Central memory CD8-positive, alpha-beta T cell (primary cell): ENCODE results near the gene DGKD.

Source experiments
- ATAC-seq: fragments of 150-1000 bp; cut with Tn5 transposase; replicated peaks from 2 replicates; pipeline ENCODE4 v1.10.0; 2022; ENCODE audit warnings: mild to moderate bottlenecking, moderate FRiP score, moderate number of reproducible peaks; ENCODE audit not compliant: poor library complexity, severe bottlenecking; ENCODE audit errors: extremely low read depth
- DNase-seq, 2 donors: peaks; one replicate each; pipeline ENCODE4 v3.0.0; 2021; ENCODE audit warnings: low spot score in 2 of 2
- H3K27ac Mint-ChIP-seq: one replicate; pipeline ENCODE4 v1.8.0; 2022; ENCODE audit warnings: low read depth, mild to moderate bottlenecking, moderate library complexity, mixed read lengths
- H3K27me3 Mint-ChIP-seq: one replicate; pipeline ENCODE4 v1.8.0; 2022; ENCODE audit warnings: mixed read lengths
- H3K36me3 Mint-ChIP-seq: one replicate; pipeline ENCODE4 v1.8.0; 2022; ENCODE audit warnings: mild to moderate bottlenecking, moderate library complexity, mixed read lengths; ENCODE audit not compliant: insufficient read depth
- H3K4me1 Mint-ChIP-seq: one replicate; pipeline ENCODE4 v1.8.0; 2022; ENCODE audit warnings: mixed read lengths
- H3K4me3 Mint-ChIP-seq: one replicate; pipeline ENCODE4 v1.8.0; 2022; ENCODE audit warnings: mild to moderate bottlenecking, moderate library complexity, mixed read lengths
- H3K9me3 Mint-ChIP-seq: one replicate; pipeline ENCODE4 v1.8.0; 2022; ENCODE audit warnings: mixed read lengths

DGKD gene

DNA sequence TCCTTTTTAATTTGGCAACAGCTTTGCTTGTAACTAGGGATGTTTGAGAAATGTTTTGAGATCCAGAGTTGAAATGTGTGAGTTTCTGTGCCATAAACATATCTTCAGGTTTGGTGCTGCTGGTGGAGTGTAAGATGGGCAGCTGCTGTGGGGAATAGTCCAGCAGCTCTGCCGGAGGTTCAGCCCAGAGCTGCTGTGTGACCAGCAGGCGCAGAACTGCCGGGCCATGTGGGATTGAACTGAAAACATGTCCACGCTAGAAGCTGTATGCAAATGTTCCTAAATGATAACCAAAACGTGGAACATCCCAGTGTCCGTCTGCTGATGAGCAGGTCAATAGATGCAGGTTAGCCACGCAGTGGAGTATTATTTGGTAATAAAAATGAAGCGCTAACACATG is 99.6 kb downstream of the DGKD start:
- DNase-seq (no peak), ATAC-seq (no peak)
- Mint-ChIP-seq H3K9me3 (no peaks in the 10 kb centered on the region), H3K36me3 (peaks cover 61% of the 10 kb centered on the region), H3K27me3 (no peaks in the 10 kb centered on the region), H3K27ac (no peak overlapping the region), H3K4me3 (no peak overlapping the region), H3K4me1 (no peaks in the 10 kb centered on the region)

DNA sequence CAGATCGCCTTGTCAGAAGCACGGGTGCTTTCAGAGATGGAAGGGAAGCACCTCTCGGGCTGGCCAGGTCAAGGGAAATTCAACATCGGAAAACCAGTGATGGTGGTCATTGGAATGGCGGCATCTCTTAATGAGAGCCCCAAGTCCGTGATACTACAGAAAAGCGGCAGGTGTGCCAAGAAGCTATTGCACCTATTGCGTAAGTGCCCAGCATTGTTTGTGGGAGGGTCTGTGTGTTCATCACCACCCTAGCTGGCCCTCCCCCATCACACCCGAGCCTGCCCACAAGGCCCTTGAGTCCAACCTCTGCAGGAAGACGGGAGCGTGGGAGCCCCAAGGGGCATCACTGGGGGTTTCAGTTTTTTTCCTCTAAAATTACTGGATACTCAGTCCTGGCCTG is 100.7 kb downstream of the DGKD start:
- H3K36me3 Mint-ChIP-seq, result peaks cover 59% of the 10 kb centered on the region
- no peaks in the 10 kb centered on the region for H3K9me3 Mint-ChIP-seq
- ATAC-seq (no peak), DNase-seq (no peak)
- no peaks in the 10 kb centered on the region for H3K27me3 Mint-ChIP-seq
- no peak overlapping the region for H3K27ac Mint-ChIP-seq
- no peak overlapping the region for H3K4me3 Mint-ChIP-seq
- no peaks in the 10 kb centered on the region for H3K4me1 Mint-ChIP-seq

DNA sequence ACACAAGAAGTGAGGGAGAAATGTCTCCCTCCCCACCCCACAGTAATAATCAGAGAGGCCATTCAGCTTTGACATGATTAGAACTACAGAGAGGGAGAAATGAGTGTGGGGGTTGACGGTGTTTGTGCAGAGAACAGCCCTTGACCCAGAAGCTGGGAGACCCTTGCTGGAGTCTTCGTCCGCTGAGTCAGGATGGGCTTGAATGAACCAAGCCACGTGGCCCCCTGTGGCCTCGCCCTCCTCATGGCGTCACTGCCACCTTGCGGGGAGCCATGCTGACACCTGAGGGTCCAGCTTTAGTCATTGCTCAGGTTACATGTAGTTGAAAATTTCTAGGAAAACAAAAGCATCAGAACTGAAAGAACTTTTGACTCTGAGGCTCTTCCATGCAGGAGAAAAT is 101.2 kb downstream of the DGKD start:
- ATAC-seq (no peak), DNase-seq (no peak)
- Mint-ChIP-seq H3K4me3 (no peak overlapping the region), H3K27ac (no peak overlapping the region), H3K4me1 (no peaks in the 10 kb centered on the region), H3K9me3 (no peaks in the 10 kb centered on the region), H3K27me3 (no peaks in the 10 kb centered on the region), H3K36me3 (peaks cover 58% of the 10 kb centered on the region)

DNA sequence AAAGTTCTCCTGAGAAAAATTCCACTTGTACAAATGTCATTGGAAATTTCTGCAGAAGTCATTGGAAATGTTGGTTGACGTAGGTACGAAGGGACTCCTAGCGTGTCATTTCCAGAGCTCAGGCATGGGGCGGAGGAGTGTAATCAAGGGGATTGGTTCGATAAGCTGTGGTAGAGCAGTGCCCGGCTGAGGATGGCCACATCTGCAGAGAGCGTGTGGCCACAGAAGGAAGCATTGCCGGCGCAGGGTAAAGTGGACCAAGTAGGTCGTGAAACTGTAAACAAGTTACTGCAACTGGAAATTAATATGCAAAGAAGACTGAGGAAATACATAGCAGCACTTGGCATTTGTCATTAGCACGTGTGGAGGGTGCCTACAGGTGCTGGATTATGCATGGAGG is 101.8 kb downstream of the DGKD start:
- H3K4me3 Mint-ChIP-seq, result no peak overlapping the region

DNA sequence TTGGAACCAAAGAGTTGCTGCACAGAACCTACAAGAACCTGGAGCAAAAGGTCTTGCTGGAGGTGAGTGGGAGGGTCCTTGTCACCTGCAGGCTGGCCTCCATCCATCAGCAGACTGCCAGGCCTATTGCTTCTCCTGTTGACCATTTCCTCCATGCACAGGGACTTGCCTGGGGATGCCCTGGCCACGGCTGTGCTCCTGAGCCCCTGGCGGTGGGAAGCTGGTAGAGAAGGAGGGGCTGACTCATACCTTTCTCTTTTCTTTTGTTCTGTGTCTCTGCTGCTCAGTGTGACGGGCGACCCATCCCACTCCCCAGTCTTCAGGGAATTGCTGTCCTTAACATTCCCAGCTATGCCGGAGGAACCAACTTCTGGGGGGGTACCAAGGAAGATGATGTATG is 102.6 kb downstream of the DGKD start:
- Mint-ChIP-seq H3K4me1 (peaks cover 3% of the 10 kb centered on the region), H3K27ac (no peak overlapping the region), H3K27me3 (no peaks in the 10 kb centered on the region), H3K9me3 (no peaks in the 10 kb centered on the region), H3K36me3 (peaks cover 56% of the 10 kb centered on the region), H3K4me3 (no peak overlapping the region)
- DNase-seq, result no peak
- no peak for ATAC-seq

More for the DNA sequence above, 101.8 kb downstream of the DGKD start:
- H3K27me3 Mint-ChIP-seq, result no peaks in the 10 kb centered on the region
- H3K36me3 Mint-ChIP-seq, result peaks cover 56% of the 10 kb centered on the region
- no peak overlapping the region for H3K27ac Mint-ChIP-seq
- no peaks in the 10 kb centered on the region for H3K4me1 Mint-ChIP-seq
- H3K9me3 Mint-ChIP-seq, result no peaks in the 10 kb centered on the region
- no peak for ATAC-seq
- no peak for DNase-seq

DNA sequence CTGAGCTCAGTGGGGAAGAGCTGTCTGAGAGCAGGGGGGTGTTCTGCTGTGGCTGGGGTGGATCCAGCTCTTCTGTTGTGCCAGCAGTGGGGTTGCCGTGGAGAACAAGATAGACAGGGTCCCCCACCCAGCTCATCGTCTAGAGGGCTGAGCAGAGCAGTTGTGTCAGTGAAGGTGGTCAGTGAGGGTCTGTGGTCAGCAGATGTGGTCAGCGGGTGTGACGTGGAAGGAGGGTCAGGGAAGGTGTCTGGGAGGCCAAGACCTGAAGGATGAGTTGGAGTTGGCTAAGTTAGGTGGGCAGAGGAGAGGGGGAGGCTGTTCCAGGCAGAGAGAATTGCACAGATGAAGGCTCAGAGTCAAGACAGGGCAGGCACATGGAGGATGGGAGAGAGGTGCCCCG is 103.1 kb downstream of the DGKD start:
- Mint-ChIP-seq H3K9me3 (no peaks in the 10 kb centered on the region), H3K4me3 (no peak overlapping the region), H3K27ac (no peak overlapping the region), H3K36me3 (peaks cover 55% of the 10 kb centered on the region), H3K4me1 (peaks cover 6% of the 10 kb centered on the region), H3K27me3 (no peaks in the 10 kb centered on the region)
- DNase-seq (no peak), ATAC-seq (no peak)

DNA sequence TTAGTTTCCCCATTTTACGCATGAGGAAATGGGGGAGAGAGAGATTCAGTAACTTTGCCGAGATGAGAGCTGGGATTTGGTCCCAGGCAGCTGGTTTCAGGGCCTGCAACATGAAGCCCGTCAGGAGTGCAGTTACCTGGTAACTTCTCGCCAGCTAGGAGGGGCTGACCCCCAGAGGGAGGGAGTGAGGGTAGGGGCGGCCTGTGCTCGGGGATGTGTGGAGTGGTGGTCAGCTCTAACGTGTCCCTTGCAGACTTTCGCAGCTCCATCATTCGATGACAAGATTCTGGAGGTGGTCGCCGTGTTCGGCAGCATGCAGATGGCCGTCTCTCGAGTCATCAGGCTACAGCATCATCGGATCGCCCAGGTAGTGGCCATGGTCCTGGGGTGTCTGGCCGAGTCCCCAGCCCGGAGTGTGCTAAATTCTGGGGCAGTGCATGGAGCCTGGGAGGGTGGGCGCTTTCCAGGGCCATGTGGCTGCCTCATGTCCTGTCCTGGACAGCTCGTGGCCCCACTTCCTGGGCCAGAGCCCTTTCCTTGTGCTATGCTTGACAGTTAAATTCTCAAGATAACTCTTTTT is 103.8 kb downstream of the DGKD start:
- Mint-ChIP-seq H3K4me1 (peaks cover 6% of the 10 kb centered on the region), H3K9me3 (no peaks in the 10 kb centered on the region), H3K27me3 (no peaks in the 10 kb centered on the region), H3K36me3 (peaks cover 57% of the 10 kb centered on the region), H3K27ac (no peak overlapping the region), H3K4me3 (no peak overlapping the region)
- DNase-seq (no peak), ATAC-seq (no peak)

DNA sequence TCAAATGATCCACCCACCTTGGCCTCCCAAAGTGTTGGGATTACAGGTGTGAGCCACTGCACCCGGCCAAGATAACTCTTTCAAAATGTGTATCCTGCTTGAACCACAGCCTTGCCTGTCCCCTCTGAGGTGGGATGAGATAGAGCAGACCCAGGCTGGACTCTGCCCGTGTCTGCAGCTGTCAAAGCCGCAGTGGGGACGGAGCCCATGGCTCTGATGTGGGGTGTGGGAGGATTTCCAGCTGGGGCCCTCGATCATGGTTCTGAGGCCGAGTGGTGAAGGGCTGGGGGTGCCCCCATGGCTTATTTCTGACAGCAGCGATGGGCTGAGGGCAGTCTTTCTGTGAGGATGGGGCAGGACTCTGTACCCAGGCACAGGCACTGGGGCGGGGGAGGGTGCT is 104.5 kb downstream of the DGKD start:
- Mint-ChIP-seq H3K27ac (no peak overlapping the region), H3K27me3 (no peaks in the 10 kb centered on the region), H3K9me3 (no peaks in the 10 kb centered on the region), H3K4me3 (no peak overlapping the region), H3K4me1 (peaks cover 6% of the 10 kb centered on the region), H3K36me3 (peaks cover 58% of the 10 kb centered on the region)
- DNase-seq (no peak), ATAC-seq (no peak)

DNA sequence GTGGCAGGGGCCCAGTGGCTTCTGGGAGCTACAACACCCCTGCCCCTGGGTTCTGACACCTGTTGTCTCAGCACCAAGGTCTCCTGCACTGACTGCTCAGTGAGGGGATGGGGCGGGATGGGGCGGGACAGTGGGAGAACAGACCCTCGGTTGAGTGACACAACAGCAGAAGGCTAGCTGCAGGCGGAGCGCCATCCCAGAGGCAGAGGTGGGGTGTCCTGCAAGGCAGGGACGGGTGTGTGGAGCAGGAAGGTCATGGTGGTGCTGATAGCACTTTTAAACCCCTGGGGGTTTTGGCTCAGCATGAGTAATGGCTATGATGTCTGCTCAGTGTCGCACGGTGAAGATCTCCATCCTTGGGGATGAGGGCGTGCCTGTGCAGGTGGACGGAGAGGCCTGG is 105.1 kb downstream of the DGKD start:
- Mint-ChIP-seq H3K36me3 (peaks cover 58% of the 10 kb centered on the region), H3K4me3 (no peak overlapping the region), H3K4me1 (peaks cover 6% of the 10 kb centered on the region), H3K9me3 (no peaks in the 10 kb centered on the region), H3K27ac (no peak overlapping the region), H3K27me3 (no peaks in the 10 kb centered on the region)
- no peak for ATAC-seq
- DNase-seq, result no peak

DNA sequence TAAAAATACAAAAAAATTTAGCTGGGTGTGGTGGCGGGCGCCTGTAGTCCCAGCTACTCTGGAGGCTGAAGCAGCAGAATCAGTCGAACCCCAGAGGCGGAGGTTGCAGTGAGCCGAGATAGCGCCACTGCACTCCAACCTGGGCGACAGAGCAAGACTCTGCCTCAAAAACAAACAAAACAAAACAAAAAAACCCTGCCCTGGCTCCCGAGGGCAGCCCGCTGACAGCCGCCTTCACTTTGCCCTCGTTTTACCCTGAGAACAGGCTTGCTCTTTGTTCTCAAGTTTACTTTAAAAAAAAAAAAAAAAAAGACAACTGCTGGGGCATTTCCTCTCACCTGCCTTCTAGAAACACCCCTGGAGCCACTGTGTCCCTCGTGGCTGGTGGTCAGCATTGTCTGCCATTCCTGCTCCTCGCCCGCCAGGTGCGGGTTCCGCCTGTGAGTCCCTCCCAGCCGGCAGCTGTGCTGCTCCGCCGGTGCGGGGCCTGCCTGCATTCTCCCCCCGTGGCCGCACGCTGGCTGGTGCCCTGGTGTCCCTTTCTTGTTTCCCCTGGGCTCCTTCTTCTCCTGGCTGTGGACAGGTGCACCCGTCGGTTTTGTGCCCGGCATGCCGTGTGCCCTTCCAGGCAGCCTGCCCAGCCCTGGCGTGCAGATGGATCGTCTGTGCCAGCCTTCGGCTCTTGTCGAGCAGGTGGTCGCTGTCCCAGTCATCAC is 106.6 kb downstream of the DGKD start:
- H3K4me3 Mint-ChIP-seq, result no peak overlapping the region
- DNase-seq (no peak), ATAC-seq (no peak)
- H3K9me3 Mint-ChIP-seq, result no peaks in the 10 kb centered on the region
- H3K27me3 Mint-ChIP-seq, result no peaks in the 10 kb centered on the region
- peak overlapping the region; percentile 32 for H3K27ac Mint-ChIP-seq
- peaks cover 55% of the 10 kb centered on the region for H3K36me3 Mint-ChIP-seq
- peaks cover 6% of the 10 kb centered on the region for H3K4me1 Mint-ChIP-seq

DNA sequence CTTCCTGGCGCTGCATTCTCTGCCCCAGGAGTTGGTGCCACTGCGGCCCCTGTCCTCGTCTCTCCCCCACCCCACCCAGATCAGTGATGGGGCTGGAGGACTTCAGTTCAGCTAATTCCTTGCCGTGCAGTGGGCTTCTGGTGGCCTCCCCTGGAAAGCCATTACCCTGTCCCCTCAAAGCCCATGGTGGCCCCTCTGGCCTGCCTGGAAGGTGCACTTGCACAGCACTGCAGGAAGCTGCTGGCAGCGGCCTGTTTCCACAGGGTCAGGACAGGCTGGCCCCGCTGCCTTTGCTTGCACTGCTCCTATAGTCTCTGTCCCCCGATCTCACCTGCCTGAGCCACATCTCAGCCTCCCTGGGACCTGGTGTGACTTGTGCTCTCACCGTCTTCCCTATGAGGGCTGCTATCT is 107.2 kb downstream of the DGKD start:
- Mint-ChIP-seq H3K27ac (peak overlapping the region; percentile 32), H3K36me3 (peaks cover 54% of the 10 kb centered on the region), H3K9me3 (no peaks in the 10 kb centered on the region), H3K4me1 (peaks cover 6% of the 10 kb centered on the region), H3K4me3 (no peak overlapping the region), H3K27me3 (no peaks in the 10 kb centered on the region)
- ATAC-seq (no peak), DNase-seq (no peak)

DNA sequence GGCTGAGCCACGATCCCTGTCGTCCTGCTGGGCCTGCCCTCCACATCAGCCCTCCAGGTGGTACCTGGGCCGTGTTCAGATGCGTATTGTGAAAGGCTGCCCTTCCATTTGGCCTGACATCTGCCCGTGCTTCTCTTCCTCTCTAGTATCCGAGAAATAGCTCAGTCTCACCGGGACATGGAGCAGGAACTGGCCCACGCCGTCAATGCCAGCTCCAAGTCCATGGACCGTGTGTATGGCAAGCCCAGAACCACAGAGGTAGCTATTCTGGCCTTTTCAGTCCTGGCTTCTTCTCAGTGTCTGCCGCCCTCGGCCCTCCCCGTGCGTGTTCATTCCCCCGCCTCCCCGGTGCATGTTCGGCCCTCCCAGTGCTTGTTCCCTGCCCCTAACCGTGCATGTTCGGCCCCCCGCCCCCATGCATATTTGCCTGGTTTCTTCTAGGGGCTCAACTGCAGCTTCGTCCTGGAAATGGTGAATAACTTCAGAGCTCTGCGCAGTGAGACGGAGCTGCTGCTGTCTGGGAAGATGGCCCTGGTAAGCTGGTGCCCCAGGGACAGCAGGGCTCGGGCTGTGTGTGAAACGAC is 108.0 kb downstream of the DGKD start:
- Mint-ChIP-seq H3K4me1 (peaks cover 6% of the 10 kb centered on the region), H3K27me3 (no peaks in the 10 kb centered on the region), H3K4me3 (no peak overlapping the region), H3K36me3 (peaks cover 55% of the 10 kb centered on the region), H3K9me3 (no peaks in the 10 kb centered on the region), H3K27ac (peak overlapping the region; percentile 32)
- no peak for ATAC-seq
- no peak for DNase-seq

DNA sequence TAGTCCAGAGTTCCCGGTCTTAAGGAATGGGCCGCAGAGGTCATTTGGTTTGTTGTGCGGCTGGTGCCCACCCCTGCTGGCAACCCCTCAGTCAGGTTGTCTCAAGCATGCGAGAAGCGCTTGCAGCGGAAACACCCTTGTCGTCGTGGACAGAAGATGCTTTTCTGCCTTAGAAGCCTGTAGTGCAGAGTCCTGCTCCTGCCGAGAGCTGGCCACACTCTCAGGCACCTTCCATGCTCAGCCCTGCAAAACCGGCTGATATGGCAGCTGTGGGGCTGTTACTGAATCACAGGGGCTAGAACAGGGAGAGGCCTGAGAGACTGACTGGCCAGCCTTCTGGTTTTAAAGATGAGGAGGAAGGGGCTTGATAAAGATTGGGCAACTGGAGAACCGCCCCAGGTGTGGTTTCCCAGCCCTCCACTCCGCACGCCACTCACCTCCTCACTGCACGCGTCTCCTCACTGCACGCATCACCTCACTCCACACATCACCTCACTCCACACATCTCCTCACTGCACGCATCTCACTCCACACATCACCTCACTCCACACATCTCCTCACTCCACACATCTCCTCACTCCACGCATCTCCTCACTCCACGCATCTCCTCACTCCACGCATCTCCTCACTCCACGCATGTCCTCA is 108.7 kb downstream of the DGKD start:
- Mint-ChIP-seq H3K4me1 (peaks cover 6% of the 10 kb centered on the region), H3K27me3 (no peaks in the 10 kb centered on the region), H3K36me3 (peaks cover 56% of the 10 kb centered on the region), H3K4me3 (no peak overlapping the region), H3K27ac (peak overlapping the region; percentile 32), H3K9me3 (no peaks in the 10 kb centered on the region)
- no peak for ATAC-seq
- DNase-seq, result no peak
